GM23338 (cell line): ENCODE results near the gene FBLN5.

Experiments
- CREB1 ChIP-seq: fragments of 250-450 bp; sonication (Bioruptor Pico); IDR thresholded peaks from 2 replicates; pipeline ENCODE4 v1.5.0; 2020; ENCODE audit warnings: low read depth, mild to moderate bottlenecking, moderate library complexity
- ETS1 ChIP-seq: IDR thresholded peaks from 2 replicates; pipeline ENCODE4 v1.6.1; 2016; ENCODE audit warnings: antibody characterized with exemption
- EZH2 ChIP-seq: fragments of 200-600 bp; sonication (generic); IDR thresholded peaks from one replicate; pipeline ENCODE4 v1.8.0; 2017; ENCODE audit warnings: antibody characterized with exemption, mild to moderate bottlenecking, low read depth; ENCODE audit not compliant: unreplicated experiment
- EZH2phosphoT487 ChIP-seq: fragments of 200-600 bp; sonication (generic); IDR thresholded peaks from one replicate; pipeline ENCODE4 v1.8.1; 2018; ENCODE audit warnings: antibody characterized with exemption; ENCODE audit not compliant: unreplicated experiment
- JUNB ChIP-seq: IDR thresholded peaks from one replicate; pipeline ENCODE4 v1.6.1; 2016; ENCODE audit warnings: antibody characterized with exemption; ENCODE audit not compliant: unreplicated experiment
- NANOG ChIP-seq: IDR thresholded peaks from 2 replicates; pipeline ENCODE4 v1.6.1; 2016; ENCODE audit warnings: antibody characterized with exemption, borderline replicate concordance
- POLR2AphosphoS5 ChIP-seq: IDR thresholded peaks from 2 replicates; pipeline ENCODE4 v1.6.1; 2016; ENCODE audit warnings: antibody characterized with exemption, low read depth
- STAT1 ChIP-seq: IDR thresholded peaks from one replicate; pipeline ENCODE4 v1.6.1; 2016; ENCODE audit warnings: antibody characterized with exemption; ENCODE audit not compliant: unreplicated experiment
- ZNF114 ChIP-seq: fragments of 250-450 bp; sonication (Bioruptor Pico); IDR thresholded peaks from 2 replicates; pipeline ENCODE4 v1.5.0; 2020; ENCODE audit warnings: mild to moderate bottlenecking, moderate library complexity
- ZNF331 ChIP-seq: fragments of 250-450 bp; sonication (Bioruptor Pico); IDR thresholded peaks from 2 replicates; pipeline ENCODE4 v1.5.0; 2020; ENCODE audit warnings: low read depth, mild to moderate bottlenecking, moderate library complexity
- ZNF462 ChIP-seq: fragments of 250-450 bp; sonication (Bioruptor Pico); IDR thresholded peaks from 2 replicates; pipeline ENCODE4 v1.5.0; 2020; ENCODE audit warnings: mild to moderate bottlenecking, moderate library complexity
- TF ChIP-seq, protein P1 (sequence below): IDR thresholded peaks from one replicate; pipeline ENCODE4 v1.6.1; 2018; ENCODE audit warnings: antibody characterized with exemption; ENCODE audit not compliant: unreplicated experiment
- TF ChIP-seq, protein P2 (sequence below), 2 experiments: fragments of 200-600 bp in 1 of 2; sonication (generic) in 1 of 2; conservative IDR thresholded peaks; 2 replicates each; pipeline versions ENCODE4 v1.5.1 to v1.6.1; 2016 to 2017; ENCODE audit warnings: antibody characterized with exemption in 2 of 2, low read depth in 2 of 2, mild to moderate bottlenecking in 2 of 2, moderate library complexity in 1 of 2

DNA sequence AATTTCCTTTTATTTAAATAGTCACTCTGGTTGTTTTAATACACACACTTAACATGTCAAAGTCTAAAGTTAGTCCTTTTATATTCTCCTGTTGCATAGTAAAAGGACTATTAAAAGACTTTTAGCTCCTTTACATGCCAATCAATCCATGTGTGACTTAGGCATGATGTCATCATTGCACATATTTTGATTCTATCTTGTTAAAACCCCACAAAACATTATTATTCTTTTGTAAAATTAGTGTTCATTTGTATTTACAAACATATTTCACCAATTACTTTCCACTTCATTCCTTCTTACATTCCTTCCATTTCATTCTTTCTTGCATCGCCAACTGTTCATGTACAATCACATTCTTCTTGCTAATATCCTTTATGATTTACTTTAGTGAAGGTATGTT is 119.7 kb downstream of the FBLN5 start:
- TF ChIP-seq, protein P1, sequence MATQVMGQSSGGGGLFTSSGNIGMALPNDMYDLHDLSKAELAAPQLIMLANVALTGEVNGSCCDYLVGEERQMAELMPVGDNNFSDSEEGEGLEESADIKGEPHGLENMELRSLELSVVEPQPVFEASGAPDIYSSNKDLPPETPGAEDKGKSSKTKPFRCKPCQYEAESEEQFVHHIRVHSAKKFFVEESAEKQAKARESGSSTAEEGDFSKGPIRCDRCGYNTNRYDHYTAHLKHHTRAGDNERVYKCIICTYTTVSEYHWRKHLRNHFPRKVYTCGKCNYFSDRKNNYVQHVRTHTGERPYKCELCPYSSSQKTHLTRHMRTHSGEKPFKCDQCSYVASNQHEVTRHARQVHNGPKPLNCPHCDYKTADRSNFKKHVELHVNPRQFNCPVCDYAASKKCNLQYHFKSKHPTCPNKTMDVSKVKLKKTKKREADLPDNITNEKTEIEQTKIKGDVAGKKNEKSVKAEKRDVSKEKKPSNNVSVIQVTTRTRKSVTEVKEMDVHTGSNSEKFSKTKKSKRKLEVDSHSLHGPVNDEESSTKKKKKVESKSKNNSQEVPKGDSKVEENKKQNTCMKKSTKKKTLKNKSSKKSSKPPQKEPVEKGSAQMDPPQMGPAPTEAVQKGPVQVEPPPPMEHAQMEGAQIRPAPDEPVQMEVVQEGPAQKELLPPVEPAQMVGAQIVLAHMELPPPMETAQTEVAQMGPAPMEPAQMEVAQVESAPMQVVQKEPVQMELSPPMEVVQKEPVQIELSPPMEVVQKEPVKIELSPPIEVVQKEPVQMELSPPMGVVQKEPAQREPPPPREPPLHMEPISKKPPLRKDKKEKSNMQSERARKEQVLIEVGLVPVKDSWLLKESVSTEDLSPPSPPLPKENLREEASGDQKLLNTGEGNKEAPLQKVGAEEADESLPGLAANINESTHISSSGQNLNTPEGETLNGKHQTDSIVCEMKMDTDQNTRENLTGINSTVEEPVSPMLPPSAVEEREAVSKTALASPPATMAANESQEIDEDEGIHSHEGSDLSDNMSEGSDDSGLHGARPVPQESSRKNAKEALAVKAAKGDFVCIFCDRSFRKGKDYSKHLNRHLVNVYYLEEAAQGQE = no peak
- TF ChIP-seq, protein P2, sequence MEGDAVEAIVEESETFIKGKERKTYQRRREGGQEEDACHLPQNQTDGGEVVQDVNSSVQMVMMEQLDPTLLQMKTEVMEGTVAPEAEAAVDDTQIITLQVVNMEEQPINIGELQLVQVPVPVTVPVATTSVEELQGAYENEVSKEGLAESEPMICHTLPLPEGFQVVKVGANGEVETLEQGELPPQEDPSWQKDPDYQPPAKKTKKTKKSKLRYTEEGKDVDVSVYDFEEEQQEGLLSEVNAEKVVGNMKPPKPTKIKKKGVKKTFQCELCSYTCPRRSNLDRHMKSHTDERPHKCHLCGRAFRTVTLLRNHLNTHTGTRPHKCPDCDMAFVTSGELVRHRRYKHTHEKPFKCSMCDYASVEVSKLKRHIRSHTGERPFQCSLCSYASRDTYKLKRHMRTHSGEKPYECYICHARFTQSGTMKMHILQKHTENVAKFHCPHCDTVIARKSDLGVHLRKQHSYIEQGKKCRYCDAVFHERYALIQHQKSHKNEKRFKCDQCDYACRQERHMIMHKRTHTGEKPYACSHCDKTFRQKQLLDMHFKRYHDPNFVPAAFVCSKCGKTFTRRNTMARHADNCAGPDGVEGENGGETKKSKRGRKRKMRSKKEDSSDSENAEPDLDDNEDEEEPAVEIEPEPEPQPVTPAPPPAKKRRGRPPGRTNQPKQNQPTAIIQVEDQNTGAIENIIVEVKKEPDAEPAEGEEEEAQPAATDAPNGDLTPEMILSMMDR (conservative IDR thresholded peaks at IDR 0.05; ENCODE audit: low read depth in 2 of 2) = no peak
- TF ChIP-seq POLR2AphosphoS5 = no peak
- no peak for TF ChIP-seq EZH2
- TF ChIP-seq EZH2phosphoT487 = no peak
- TF ChIP-seq CREB1 = no peak
- TF ChIP-seq NANOG = no peak
- no peak for TF ChIP-seq JUNB
- no peak for TF ChIP-seq ZNF331 (CRISPR knock-in tag)
- TF ChIP-seq STAT1 = no peak
- no peak for TF ChIP-seq ETS1
- TF ChIP-seq ZNF114 (CRISPR knock-in tag) = no peak
- TF ChIP-seq ZNF462 = no peak
